Fibroblast of skin of abdomen (primary cell): ENCODE measurements around the gene TMEM132D.

ENCODE experiments used
- DNase-seq: peaks from one replicate; pipeline ENCODE4 v3.0.0-alpha.2; 2013

TMEM132D gene

GRCh38 chr12:129413295-129413694 is 490.5 kb downstream of the TMEM132D start:
- no peak for DNase-seq

- DNase-seq = no peak
Measured at GRCh38 chr12:129409281-129409680, 494.5 kb downstream of the TMEM132D start.

GRCh38 chr12:129404556-129404955 is 499.3 kb downstream of the TMEM132D start:
- DNase-seq = no peak

DNA sequence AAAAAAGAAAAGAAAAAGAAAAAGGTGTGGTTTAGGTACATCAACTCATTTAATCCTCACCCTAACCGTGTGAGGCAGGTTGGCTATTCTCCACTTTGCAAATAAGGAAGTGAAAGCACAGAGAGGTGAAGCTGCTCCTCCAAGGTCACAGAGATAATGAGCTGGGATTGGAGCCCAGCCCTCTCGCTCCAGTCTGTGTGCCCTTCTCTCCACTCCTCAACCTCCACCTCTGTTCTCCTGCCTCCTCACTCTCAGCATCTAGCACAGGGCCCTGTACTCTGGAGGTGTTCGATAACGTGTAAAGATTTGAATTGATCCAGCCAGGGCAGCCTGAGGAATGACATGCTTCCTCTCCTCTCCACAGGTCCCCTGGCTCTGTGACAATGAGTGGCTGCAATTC is 502.3 kb downstream of the TMEM132D start:
- DNase-seq = no peak

DNA sequence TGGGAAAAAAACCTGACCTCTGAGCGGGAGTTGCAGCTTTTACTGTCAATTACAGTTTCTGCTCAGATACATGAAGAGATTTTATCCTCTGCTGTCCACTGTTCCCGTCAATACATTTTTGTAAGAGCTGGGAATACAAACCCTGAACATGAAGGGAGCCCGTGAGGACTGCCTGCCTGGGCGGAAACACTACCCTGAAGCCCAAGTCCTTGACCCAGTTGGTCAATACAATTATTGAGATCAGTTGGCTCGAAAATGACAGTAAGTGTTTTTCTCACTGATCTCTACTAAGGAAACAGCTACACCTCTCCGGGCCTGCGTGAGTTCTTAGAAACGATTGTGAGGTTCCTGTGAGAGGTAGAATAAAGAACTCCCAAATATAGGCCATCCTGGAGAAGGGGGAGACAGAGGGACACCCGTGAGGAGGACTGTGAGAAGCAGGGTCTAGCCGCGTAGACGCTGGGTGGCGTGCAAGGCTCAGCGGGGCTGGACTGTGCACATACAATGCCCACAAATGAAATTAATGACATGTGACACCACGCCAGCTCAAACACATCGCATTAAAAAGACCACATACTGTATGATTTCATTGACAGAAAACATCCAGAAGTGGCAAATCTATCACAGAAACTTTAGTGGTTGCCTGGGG is 509.5 kb downstream of the TMEM132D start:
- no peak for DNase-seq

- DNase-seq = no peak
Measured at GRCh38 chr12:129393357-129393937, 510.4 kb downstream of the TMEM132D start.

GRCh38 chr12:129385637-129385990 is 518.2 kb downstream of the TMEM132D start:
- no peak for DNase-seq

- no peak for DNase-seq
Measured at GRCh38 chr12:129383956-129384355, 519.9 kb downstream of the TMEM132D start.

- no peak for DNase-seq
Measured at GRCh38 chr12:129381715-129382114, 522.1 kb downstream of the TMEM132D start.

- DNase-seq = no peak
Measured at GRCh38 chr12:129379076-129379804, 524.6 kb downstream of the TMEM132D start.

- no peak for DNase-seq
Measured at GRCh38 chr12:129378496-129378895, 525.3 kb downstream of the TMEM132D start.

DNA sequence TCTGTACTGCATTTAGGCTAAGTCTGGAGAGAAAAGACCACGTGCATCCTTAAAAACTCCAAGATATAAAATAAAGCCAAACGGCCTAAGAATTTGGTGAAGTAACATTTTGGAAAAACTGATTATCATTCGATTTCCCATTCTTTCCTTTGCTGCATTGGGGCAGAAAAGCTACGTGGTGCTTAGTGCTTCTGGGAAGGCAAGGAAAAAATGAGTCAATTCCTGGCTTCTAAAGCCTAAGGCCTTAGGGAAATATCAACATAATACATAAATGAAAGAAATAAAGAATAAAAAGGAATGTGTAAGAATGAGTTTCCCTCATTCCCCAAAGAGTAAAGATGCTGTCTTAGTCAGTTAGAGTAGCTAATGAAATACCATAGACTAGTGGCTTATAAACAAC is 530.1 kb downstream of the TMEM132D start:
- no peak for DNase-seq

- DNase-seq = no peak
Measured at GRCh38 chr12:129372876-129373275, 530.9 kb downstream of the TMEM132D start.

DNA sequence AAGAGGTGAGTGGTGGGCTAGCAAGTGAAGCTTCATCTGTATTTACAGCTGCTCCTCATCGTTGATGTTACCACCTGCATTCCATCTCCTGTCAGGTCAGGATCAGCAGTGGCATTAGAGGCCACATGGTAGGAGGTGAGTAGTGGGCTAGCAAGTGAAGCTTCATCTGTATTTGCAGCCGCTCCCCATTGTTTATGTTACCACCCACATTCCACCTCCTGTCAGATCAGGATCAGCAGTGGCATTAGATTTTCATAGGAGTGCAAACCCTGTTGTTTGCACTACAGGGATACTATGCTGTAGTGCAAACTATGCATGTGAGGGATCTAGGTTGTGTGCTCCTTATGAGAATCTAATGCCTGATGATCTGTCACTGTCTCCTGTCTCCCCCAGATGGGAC is 531.5 kb downstream of the TMEM132D start:
- no peak for DNase-seq

DNA sequence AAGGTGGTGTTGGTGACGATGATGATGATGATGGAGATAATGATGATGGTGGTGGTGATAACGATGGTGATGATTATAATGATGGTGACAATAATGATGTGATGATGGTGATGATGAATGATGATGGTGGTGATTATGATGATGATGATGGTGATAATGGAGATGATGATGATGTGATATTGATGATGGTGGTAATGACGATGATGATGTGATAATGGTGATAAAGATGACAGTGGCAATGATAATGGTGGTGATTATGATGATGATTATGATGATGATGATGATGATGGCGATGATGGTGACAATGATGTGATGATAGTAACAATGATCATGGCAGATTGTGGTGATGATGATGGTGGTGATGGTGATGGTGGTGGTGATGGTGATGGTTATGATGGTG is 532.6 kb downstream of the TMEM132D start:
- no peak for DNase-seq

GRCh38 chr12:129366656-129367055 is 537.2 kb downstream of the TMEM132D start:
- no peak for DNase-seq

GRCh38 chr12:129363041-129363440 is 540.8 kb downstream of the TMEM132D start:
- no peak for DNase-seq

GRCh38 chr12:129357233-129357632 is 546.6 kb downstream of the TMEM132D start:
- no peak for DNase-seq

GRCh38 chr12:129351481-129351880 is 552.3 kb downstream of the TMEM132D start:
- no peak for DNase-seq

GRCh38 chr12:129339336-129339735 is 564.5 kb downstream of the TMEM132D start:
- no peak for DNase-seq

GRCh38 chr12:129337413-129337812 is 566.4 kb downstream of the TMEM132D start:
- no peak for DNase-seq

GRCh38 chr12:129335773-129336172 is 568.1 kb downstream of the TMEM132D start:
- no peak for DNase-seq

- DNase-seq = no peak
Measured at GRCh38 chr12:129332286-129332685, 571.5 kb downstream of the TMEM132D start.
